GM23338 (cell line): ENCODE data around the gene CD93. TPM values are rescaled to one million over a fixed set of nuclear protein-coding genes. Genes with fewer than 3 reads are reported as not detected.

ENCODE experiments used
- ATAC-seq: fragments of 200-7000 bp; cut with Tn5 transposase; 3 replicates; pipeline ENCODE4 v1.9.1; 2020
- DNase-seq: peaks from one replicate; pipeline ENCODE4 v3.0.0-alpha.2; 2015; ENCODE audit warnings: low spot score
- H2AFZ ChIP-seq: fragments of 200-600 bp; sonication (generic); 2 replicates; pipeline ENCODE4 v1.8.0; 2016; ENCODE audit warnings: antibody characterized with exemption, mild to moderate bottlenecking, moderate library complexity
- H3F3A ChIP-seq: fragments of 200-600 bp; sonication (generic); replicated peaks from 2 replicates; pipeline ENCODE4 v1.8.0; 2017; ENCODE audit warnings: antibody characterized with exemption, mixed run types, low read depth
- H3K27ac ChIP-seq: fragments of 200-600 bp; sonication (generic); 2 replicates; pipeline ENCODE4 v1.6.1; 2016; ENCODE audit warnings: low read depth
- H3K27me3 ChIP-seq: fragments of 200-600 bp; sonication (generic); 2 replicates; pipeline ENCODE4 v1.8.0; 2016; ENCODE audit warnings: mild to moderate bottlenecking, mixed run types, moderate library complexity; ENCODE audit not compliant: insufficient read depth
- H3K36me3 ChIP-seq: fragments of 200-600 bp; sonication (generic); 2 replicates; pipeline ENCODE4 v1.8.0; 2016; ENCODE audit warnings: mild to moderate bottlenecking; ENCODE audit not compliant: insufficient read depth
- H3K4me1 ChIP-seq: fragments of 200-600 bp; sonication (generic); 2 replicates; pipeline ENCODE4 v1.8.0; 2016; ENCODE audit warnings: mild to moderate bottlenecking, moderate library complexity; ENCODE audit not compliant: insufficient read depth
- H3K4me2 ChIP-seq: fragments of 200-600 bp; sonication (generic); 2 replicates; pipeline ENCODE4 v1.7.1; 2017; ENCODE audit warnings: mixed run types
- H3K4me3 ChIP-seq: fragments of 200-600 bp; sonication (generic); 2 replicates; pipeline ENCODE4 v1.6.1; 2016; ENCODE audit warnings: mixed run types
- H3K79me2 ChIP-seq: fragments of 200-600 bp; sonication (generic); replicated peaks from 2 replicates; pipeline ENCODE4 v1.8.0; 2017; ENCODE audit warnings: mild to moderate bottlenecking; ENCODE audit not compliant: insufficient read depth
- H3K9me2 ChIP-seq: fragments of 200-600 bp; sonication (generic); 2 replicates; pipeline ENCODE4 v1.8.0; 2017; ENCODE audit not compliant: insufficient read depth
- H4K20me1 ChIP-seq: fragments of 200-600 bp; sonication (generic); replicated peaks from 2 replicates; pipeline ENCODE4 v1.8.0; 2017; ENCODE audit warnings: mild to moderate bottlenecking; ENCODE audit not compliant: insufficient read depth
- H3K27ac Mint-ChIP-seq: 2 replicates; pipeline ENCODE4 v1.8.0; 2020; ENCODE audit warnings: inconsistent platforms, mild to moderate bottlenecking, moderate library complexity, mixed read lengths
- H3K27me3 Mint-ChIP-seq: 3 replicates; pipeline ENCODE4 v1.8.0; 2022; ENCODE audit warnings: low read depth, mild to moderate bottlenecking, moderate library complexity, mixed read lengths, inconsistent platforms; ENCODE audit not compliant: insufficient read depth, poor library complexity
- H3K36me3 Mint-ChIP-seq: 3 replicates; pipeline ENCODE4 v1.8.0; 2021; ENCODE audit warnings: low read depth, mild to moderate bottlenecking, inconsistent platforms, moderate library complexity, mixed read lengths
- H3K4me1 Mint-ChIP-seq: 3 replicates; pipeline ENCODE4 v1.8.0; 2020; ENCODE audit warnings: mild to moderate bottlenecking, inconsistent platforms, mixed read lengths
- H3K4me3 Mint-ChIP-seq: 3 replicates; pipeline ENCODE4 v1.8.0; 2021; ENCODE audit warnings: moderate library complexity, mild to moderate bottlenecking, inconsistent platforms, mixed read lengths
- H3K9me3 Mint-ChIP-seq: 3 replicates; pipeline ENCODE4 v1.8.0; 2020; ENCODE audit warnings: moderate library complexity, mild to moderate bottlenecking, inconsistent platforms, mixed read lengths
- CREB1 ChIP-seq: fragments of 250-450 bp; sonication (Bioruptor Pico); IDR thresholded peaks from 2 replicates; pipeline ENCODE4 v1.5.0; 2020; ENCODE audit warnings: low read depth, mild to moderate bottlenecking, moderate library complexity
- EZH2phosphoT487 ChIP-seq: fragments of 200-600 bp; sonication (generic); IDR thresholded peaks from one replicate; pipeline ENCODE4 v1.8.1; 2018; ENCODE audit warnings: antibody characterized with exemption; ENCODE audit not compliant: unreplicated experiment
- polyA plus RNA-seq: library from polyadenylated mRNA; unstranded; fragments of >200 nt; fragmentation: Nextera tagmentation; extraction: Ambion mirVana; gene quantifications from 2 replicates; pipeline ENCODE4 v1.2.1, GENCODE V29; 2016
- total RNA-seq: library from RNA; depleted of rRNA; stranded (reverse); fragments of >200 nt; shearing (Covaris generic); gene quantifications from 2 replicates; pipeline ENCODE4 v1.2.3, GENCODE V29; 2014
- TF ChIP-seq, protein P1 (sequence below), 2 experiments: fragments of 200-600 bp in 1 of 2; sonication (generic) in 1 of 2; conservative IDR thresholded peaks; 2 replicates each; pipeline versions ENCODE4 v1.5.1 to v1.6.1; 2016 to 2017; ENCODE audit warnings: antibody characterized with exemption in 2 of 2, low read depth in 2 of 2, mild to moderate bottlenecking in 2 of 2, moderate library complexity in 1 of 2
- TF ChIP-seq, protein P2 (sequence below): IDR thresholded peaks from 2 replicates; pipeline ENCODE4 v1.6.1; 2016; ENCODE audit warnings: antibody characterized with exemption

Gene CD93
- total and polyA plus RNA-seq, 2 experiments from 2014 or later: 0.03 TPM; not detected in 1

DNA sequence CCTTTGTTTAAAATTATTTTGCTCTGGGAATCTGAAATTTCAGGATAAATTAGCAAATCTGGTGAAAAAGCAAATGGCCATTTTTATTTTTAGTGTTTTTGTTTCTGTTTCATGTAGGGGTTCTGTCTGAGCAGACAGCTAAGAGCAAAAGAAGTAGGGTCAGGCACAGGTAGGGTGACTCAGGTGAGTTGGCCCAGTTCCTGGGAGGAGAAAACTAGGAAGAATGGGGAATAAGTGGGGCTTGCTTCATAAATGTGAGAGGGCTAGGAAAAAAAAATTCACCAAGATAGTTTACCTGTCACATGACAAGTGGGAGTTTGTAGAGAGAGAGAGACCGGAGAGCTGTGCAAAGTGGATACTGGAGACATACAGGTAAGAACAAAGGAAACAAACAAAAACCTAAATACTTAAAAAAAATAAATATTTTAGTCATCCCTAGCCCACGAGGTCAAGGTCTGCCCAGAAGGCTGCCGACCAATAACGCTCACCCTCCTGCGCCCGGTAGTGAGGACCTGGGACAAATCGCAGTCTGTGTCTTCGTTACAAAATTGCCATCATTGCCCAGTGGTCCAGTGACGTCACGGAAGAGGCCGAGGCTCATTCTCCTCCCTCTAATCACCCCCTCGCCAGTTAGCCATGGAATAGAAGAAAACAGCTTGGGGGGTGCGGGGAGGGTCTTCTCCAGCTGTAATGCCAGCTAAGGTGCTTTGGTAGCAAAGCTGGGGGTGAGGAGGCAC lies 39.0 kb downstream of the CD93 start:
- peaks cover 4% of the 10 kb centered on the region; the same call in 2 of the 3 replicates for H3K9me3 Mint-ChIP-seq
- Histone ChIP-seq H3K4me2 (no peak overlapping the region), H3K36me3 (no peaks in the 10 kb centered on the region; the same call in 1 of the 2 replicates), H3K27me3 (peaks cover 76% of the 10 kb centered on the region), H4K20me1 (no peaks in the 10 kb centered on the region), H3K4me3 (no peak overlapping the region), H3K27ac (no peak overlapping the region), H3K4me1 (peaks cover 20% of the 10 kb centered on the region), H3K9me2 (no peaks in the 10 kb centered on the region), H3F3A (no peaks in the 10 kb centered on the region; the same call in 1 of the 2 replicates), H3K79me2 (no peaks in the 10 kb centered on the region), H2AFZ (no peak overlapping the region)
- H3K27me3 Mint-ChIP-seq: peaks cover 49% of the 10 kb centered on the region
- TF ChIP-seq, protein P1, sequence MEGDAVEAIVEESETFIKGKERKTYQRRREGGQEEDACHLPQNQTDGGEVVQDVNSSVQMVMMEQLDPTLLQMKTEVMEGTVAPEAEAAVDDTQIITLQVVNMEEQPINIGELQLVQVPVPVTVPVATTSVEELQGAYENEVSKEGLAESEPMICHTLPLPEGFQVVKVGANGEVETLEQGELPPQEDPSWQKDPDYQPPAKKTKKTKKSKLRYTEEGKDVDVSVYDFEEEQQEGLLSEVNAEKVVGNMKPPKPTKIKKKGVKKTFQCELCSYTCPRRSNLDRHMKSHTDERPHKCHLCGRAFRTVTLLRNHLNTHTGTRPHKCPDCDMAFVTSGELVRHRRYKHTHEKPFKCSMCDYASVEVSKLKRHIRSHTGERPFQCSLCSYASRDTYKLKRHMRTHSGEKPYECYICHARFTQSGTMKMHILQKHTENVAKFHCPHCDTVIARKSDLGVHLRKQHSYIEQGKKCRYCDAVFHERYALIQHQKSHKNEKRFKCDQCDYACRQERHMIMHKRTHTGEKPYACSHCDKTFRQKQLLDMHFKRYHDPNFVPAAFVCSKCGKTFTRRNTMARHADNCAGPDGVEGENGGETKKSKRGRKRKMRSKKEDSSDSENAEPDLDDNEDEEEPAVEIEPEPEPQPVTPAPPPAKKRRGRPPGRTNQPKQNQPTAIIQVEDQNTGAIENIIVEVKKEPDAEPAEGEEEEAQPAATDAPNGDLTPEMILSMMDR (conservative IDR thresholded peaks at IDR 0.05; ENCODE audit: low read depth in 2 of 2): no peak
- TF ChIP-seq CREB1 (CRISPR knock-in tag): peak; percentile 85
- no peak for TF ChIP-seq EZH2phosphoT487
- peaks cover 44% of the 10 kb centered on the region for H3K4me1 Mint-ChIP-seq
- DNase-seq: no peak
- no peak for ATAC-seq
- H3K36me3 Mint-ChIP-seq: peaks cover 4% of the 10 kb centered on the region; the same call in 1 of the 3 replicates
- H3K4me3 Mint-ChIP-seq: peak overlapping the region; percentile 55
- H3K27ac Mint-ChIP-seq: no peak overlapping the region

DNA sequence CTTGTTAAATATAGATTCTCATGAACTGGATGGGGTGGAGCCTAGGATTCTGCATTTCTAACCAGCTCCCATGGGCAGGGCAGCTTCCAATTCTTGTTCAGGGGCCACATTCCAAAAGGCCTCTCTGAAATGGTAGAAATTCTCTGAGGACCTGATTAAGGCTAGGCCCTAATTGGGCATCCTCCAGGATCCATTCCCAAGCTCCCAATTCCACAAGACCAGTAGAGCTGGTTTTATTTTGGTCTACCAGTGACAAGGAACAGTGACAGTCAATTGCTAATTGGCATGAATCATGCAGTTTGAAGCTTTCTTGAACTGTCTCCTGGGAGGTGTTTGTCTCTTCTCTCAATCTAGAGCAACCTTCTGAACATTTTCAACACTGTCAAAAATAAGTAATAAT lies 39.7 kb downstream of the CD93 start:
- peaks cover 4% of the 10 kb centered on the region; the same call in 2 of the 3 replicates for H3K9me3 Mint-ChIP-seq
- Histone ChIP-seq H3K4me1 (peaks cover 28% of the 10 kb centered on the region), H3F3A (no peaks in the 10 kb centered on the region; the same call in 1 of the 2 replicates), H3K27me3 (peaks cover 72% of the 10 kb centered on the region), H3K4me2 (no peak overlapping the region), H2AFZ (no peak overlapping the region), H3K79me2 (no peaks in the 10 kb centered on the region), H3K27ac (no peak overlapping the region), H3K36me3 (no peaks in the 10 kb centered on the region; the same call in 1 of the 2 replicates), H4K20me1 (no peaks in the 10 kb centered on the region), H3K9me2 (peaks cover under 1% of the 10 kb centered on the region; the same call in 1 of the 2 replicates), H3K4me3 (no peak overlapping the region)
- ATAC-seq (no peak), DNase-seq (no peak)
- TF ChIP-seq EZH2phosphoT487: no peak
- no peak overlapping the region for H3K4me3 Mint-ChIP-seq
- peaks cover 4% of the 10 kb centered on the region; the same call in 1 of the 3 replicates for H3K36me3 Mint-ChIP-seq
- peaks cover 43% of the 10 kb centered on the region for H3K27me3 Mint-ChIP-seq
- peaks cover 49% of the 10 kb centered on the region for H3K4me1 Mint-ChIP-seq
- H3K27ac Mint-ChIP-seq: no peak overlapping the region

DNA sequence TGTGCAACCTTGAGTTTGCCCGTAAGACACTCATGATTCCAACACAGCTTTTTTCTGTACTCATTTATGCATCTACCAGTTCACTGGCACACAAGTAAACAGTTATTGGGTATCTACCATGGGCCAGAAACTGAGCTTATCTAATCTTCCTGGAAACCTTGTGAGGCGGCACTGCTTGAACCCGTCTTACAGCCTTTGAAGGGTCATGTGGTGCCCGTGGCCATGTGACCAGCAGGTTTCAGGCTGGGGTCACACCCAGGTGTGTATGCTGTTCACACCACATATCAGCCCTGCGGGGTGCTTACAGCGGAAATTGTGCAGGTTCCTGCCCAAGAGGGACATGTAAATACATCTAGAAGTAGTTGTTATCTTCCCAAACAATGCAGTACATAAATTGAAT lies 42.7 kb downstream of the CD93 start:
- Mint-ChIP-seq H3K27me3 (peaks cover 31% of the 10 kb centered on the region), H3K27ac (no peak overlapping the region), H3K9me3 (peaks cover 4% of the 10 kb centered on the region; the same call in 2 of the 3 replicates), H3K36me3 (peaks cover 4% of the 10 kb centered on the region; the same call in 1 of the 3 replicates), H3K4me3 (no peak overlapping the region), H3K4me1 (peaks cover 48% of the 10 kb centered on the region)
- DNase-seq (no peak), ATAC-seq (no peak)
- Histone ChIP-seq H3K4me3 (no peak overlapping the region), H3K4me1 (peaks cover 28% of the 10 kb centered on the region), H3K79me2 (no peaks in the 10 kb centered on the region), H3K9me2 (peaks cover 5% of the 10 kb centered on the region; the same call in 1 of the 2 replicates), H2AFZ (no peak overlapping the region), H3K27me3 (peaks cover 47% of the 10 kb centered on the region), H3K27ac (no peak overlapping the region), H3K36me3 (no peaks in the 10 kb centered on the region; the same call in 1 of the 2 replicates), H4K20me1 (no peaks in the 10 kb centered on the region), H3K4me2 (no peak overlapping the region), H3F3A (no peaks in the 10 kb centered on the region)
- TF ChIP-seq, protein P2, sequence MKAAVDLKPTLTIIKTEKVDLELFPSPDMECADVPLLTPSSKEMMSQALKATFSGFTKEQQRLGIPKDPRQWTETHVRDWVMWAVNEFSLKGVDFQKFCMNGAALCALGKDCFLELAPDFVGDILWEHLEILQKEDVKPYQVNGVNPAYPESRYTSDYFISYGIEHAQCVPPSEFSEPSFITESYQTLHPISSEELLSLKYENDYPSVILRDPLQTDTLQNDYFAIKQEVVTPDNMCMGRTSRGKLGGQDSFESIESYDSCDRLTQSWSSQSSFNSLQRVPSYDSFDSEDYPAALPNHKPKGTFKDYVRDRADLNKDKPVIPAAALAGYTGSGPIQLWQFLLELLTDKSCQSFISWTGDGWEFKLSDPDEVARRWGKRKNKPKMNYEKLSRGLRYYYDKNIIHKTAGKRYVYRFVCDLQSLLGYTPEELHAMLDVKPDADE: no peak
- TF ChIP-seq, protein P1 (conservative IDR thresholded peaks at IDR 0.05; ENCODE audit: low read depth in 2 of 2): peak; percentile 20 to 32; a peak in 1 of 4 replicates
